ENCODE data around the gene NDUFAF5.

The NDUFAF5 gene

GRCh38 chr20:13824459-13824858, 39.6 kb downstream of the NDUFAF5 start:
- DNase-seq (ENCODE audit: low read depth): no peak

- DNase-seq (ENCODE audit: low read depth): no peak
Observed at GRCh38 chr20:13825465-13825864, 40.6 kb downstream of the NDUFAF5 start.

- no peak for DNase-seq (ENCODE audit: low read depth)
Observed at GRCh38 chr20:13831476-13831875, 46.6 kb downstream of the NDUFAF5 start.

GRCh38 chr20:13838664-13839063, 53.8 kb downstream of the NDUFAF5 start:
- DNase-seq (ENCODE audit: low read depth): no peak

GRCh38 chr20:13839421-13840092, 54.7 kb downstream of the NDUFAF5 start:
- no peak for DNase-seq (ENCODE audit: low read depth)

GRCh38 chr20:13840093-13840465, 55.3 kb downstream of the NDUFAF5 start:
- no peak for DNase-seq (ENCODE audit: low read depth)

GRCh38 chr20:13841206-13841605, 56.4 kb downstream of the NDUFAF5 start:
- no peak for DNase-seq (ENCODE audit: low read depth)

- DNase-seq (ENCODE audit: low read depth): no peak
Observed at GRCh38 chr20:13844296-13844695, 59.5 kb downstream of the NDUFAF5 start.

- no peak for DNase-seq (ENCODE audit: low read depth)
Observed at GRCh38 chr20:13851279-13851678, 66.5 kb downstream of the NDUFAF5 start.

- DNase-seq (ENCODE audit: low read depth): no peak
Observed at GRCh38 chr20:13852306-13852705, 67.5 kb downstream of the NDUFAF5 start.

- DNase-seq (ENCODE audit: low read depth): no peak
Observed at GRCh38 chr20:13855613-13856012, 70.8 kb downstream of the NDUFAF5 start.

GRCh38 chr20:13856354-13856753, 71.5 kb downstream of the NDUFAF5 start:
- DNase-seq (ENCODE audit: low read depth): no peak

- no peak for DNase-seq (ENCODE audit: low read depth)
Observed at GRCh38 chr20:13857304-13857703, 72.5 kb downstream of the NDUFAF5 start.

- DNase-seq (ENCODE audit: low read depth): no peak
Observed at GRCh38 chr20:13857961-13858360, 73.1 kb downstream of the NDUFAF5 start.

GRCh38 chr20:13858439-13858838, 73.6 kb downstream of the NDUFAF5 start:
- no peak for DNase-seq (ENCODE audit: low read depth)

- DNase-seq (ENCODE audit: low read depth): no peak
Observed at GRCh38 chr20:13858871-13859270, 74.0 kb downstream of the NDUFAF5 start.

- DNase-seq (ENCODE audit: low read depth): no peak
Observed at GRCh38 chr20:13862245-13862644, 77.4 kb downstream of the NDUFAF5 start.

GRCh38 chr20:13863244-13863643, 78.4 kb downstream of the NDUFAF5 start:
- no peak for DNase-seq (ENCODE audit: low read depth)

- no peak for DNase-seq (ENCODE audit: low read depth)
Observed at GRCh38 chr20:13865156-13865555, 80.3 kb downstream of the NDUFAF5 start.

- DNase-seq (ENCODE audit: low read depth): no peak
Observed at GRCh38 chr20:13865791-13866351, 81.0 kb downstream of the NDUFAF5 start.

GRCh38 chr20:13868331-13868730, 83.5 kb downstream of the NDUFAF5 start:
- DNase-seq (ENCODE audit: low read depth): no peak

GRCh38 chr20:13870170-13870748, 85.4 kb downstream of the NDUFAF5 start:
- DNase-seq (ENCODE audit: low read depth): no peak
